ENCODE data around the gene ALDH1B1.

GRCh38 chr9:38440516-38440915 lies 48.0 kb downstream of the ALDH1B1 start:
- TF ChIP-seq POLR2AphosphoS5 (IDR thresholded peaks at IDR 0.05; ENCODE audit: low read depth, low read length) (no peak), REST (IDR thresholded peaks at IDR 0.05; ENCODE audit: insufficient read depth in 1 of 2, low read depth in 2 of 2, low read length in 2 of 2) (no peak), SIN3A (IDR thresholded peaks at IDR 0.05; ENCODE audit: borderline replicate concordance, insufficient read depth, low read length) (no peak), TAF1 (IDR thresholded peaks at IDR 0.05; ENCODE audit: borderline replicate concordance, insufficient read depth, low read length) (no peak), FOXP2 (optimal IDR thresholded peaks at IDR 0.05; ENCODE audit: borderline replicate concordance, extremely low read depth, extremely low read length, insufficient read depth) (no peak)

All from PFSK-1 (cell line).